RWPE1 (cell line): ENCODE results near the gene SEC22C.
"Not testable (repeated sequence)": the region's sequence is repeated elsewhere in the genome, so short reads cannot be mapped to it uniquely, and the experiment has no call there.

ENCODE experiments used
- CTCF ChIA-PET: fragments of 350-600 bp; sonication (Branson Sonifier 250); formaldehyde crosslinking; extraction: SDS; loops from one replicate; lab custom pipeline; 2021; lab: Yijun Ruan, JAX
- POLR2A ChIA-PET: fragments of 400-600 bp; formaldehyde crosslinking; extraction: SDS; loops from one replicate; lab custom pipeline; 2020; ENCODE audit warnings: antibody characterized with exemption; ENCODE audit not compliant: low non-redundant PET; lab: Yijun Ruan, JAX
- DNase-seq: peaks from one replicate; pipeline ENCODE4 v3.0.0; 2012; ENCODE audit warnings: low spot score
- H3K27ac ChIP-seq: fragments of 450-650 bp; 2 replicates; pipeline ENCODE4 v1.5.1; 2017
- CTCF ChIP-seq: fragments of 450-650 bp; conservative IDR thresholded peaks from 2 replicates; pipeline ENCODE4 v1.5.1; 2017; ENCODE audit warnings: low read depth, mild to moderate bottlenecking

The SEC22C gene

GRCh38 chr3:42588625-42589024, 6.9 kb upstream of the SEC22C start:
- POLR2A ChIA-PET, result no interaction called here
- DNase-seq, result no peak
- CTCF ChIA-PET, result no interaction called here
- H3K27ac ChIP-seq, result peak overlapping the region; percentile 82; the same call in 1 of the 2 replicates
- TF ChIP-seq CTCF, result no peak

GRCh38 chr3:42582474-42583070, 805 bp upstream of the SEC22C start:
- POLR2A ChIA-PET, result interaction anchor here (0.6 kb wide), 1 partner anchor 222 kb away, joined by 3 read pairs; no protein-coding TSS in a partner anchor
- no peak; the same call in 1 of the 2 replicates for TF ChIP-seq CTCF
- CTCF ChIA-PET, result no interaction called here
- no peak for DNase-seq
- peak overlapping the region; percentile 95 for H3K27ac ChIP-seq

GRCh38 chr3:42581400-42581708, 413 bp downstream of the SEC22C start:
- TF ChIP-seq CTCF, result no peak
- H3K27ac ChIP-seq, result peak overlapping the region; percentile 95
- ChIA-PET CTCF (interaction anchor here (0.6 to 0.7 kb wide), 2 partner anchors 104 to 300 kb away, joined by 3 to 4 read pairs; no protein-coding TSS in a partner anchor), POLR2A (interaction anchor here (1.0 kb wide), 1 partner anchor 19 kb away, joined by 5 read pairs; the partner anchor contains the start of gene NKTR)
- DNase-seq, result no peak

GRCh38 chr3:42579346-42579745, 2.4 kb downstream of the SEC22C start:
- H3K27ac ChIP-seq, CTCF ChIA-PET, DNase-seq: not testable (repeated sequence)
- POLR2A ChIA-PET, result interaction anchor here (0.7 kb wide), 1 partner anchor 10 kb away, joined by 5 read pairs; no protein-coding TSS in a partner anchor

- CTCF ChIA-PET, result no interaction called here
- POLR2A ChIA-PET, result no interaction called here
Observed at GRCh38 chr3:42578054-42578453, 3.7 kb downstream of the SEC22C start.

GRCh38 chr3:42575137-42575741, 6.5 kb downstream of the SEC22C start:
- ChIA-PET CTCF (interaction anchor here (0.7 kb wide), 1 partner anchor 340 kb away, joined by 4 read pairs; no protein-coding TSS in a partner anchor), POLR2A (no interaction called here)
- no peak for DNase-seq
- TF ChIP-seq CTCF, result no peak
- H3K27ac ChIP-seq, result no peak overlapping the region

More at GRCh38 chr3:42578054-42578453, 3.7 kb downstream of the SEC22C start:
- TF ChIP-seq CTCF, result no peak
- no peak overlapping the region for H3K27ac ChIP-seq
- DNase-seq, result no peak

GRCh38 chr3:42572278-42572677, 9.5 kb downstream of the SEC22C start:
- POLR2A ChIA-PET, result no interaction called here

More at GRCh38 chr3:42572278-42572677, 9.5 kb downstream of the SEC22C start:
- CTCF ChIA-PET, result interaction anchor here (0.5 kb wide), 1 partner anchor 18 kb away, joined by 5 read pairs; no protein-coding TSS in a partner anchor
- H3K27ac ChIP-seq, result no peak overlapping the region
- peak; percentile 29 for TF ChIP-seq CTCF
- peak; percentile 46 for DNase-seq
